AG09309 (cell line): ENCODE results near the gene GATAD2B.

Experiments used
- DNase-seq: peaks from one replicate; pipeline ENCODE4 v3.0.0-alpha.2; 2010; ENCODE audit warnings: low read depth
- H3K4me3 ChIP-seq: 2 replicates; pipeline ENCODE4 v1.5.1; 2011; ENCODE audit warnings: mild to moderate bottlenecking, low read depth, low read length, moderate library complexity; ENCODE audit not compliant: control insufficient read depth
- CTCF ChIP-seq: IDR thresholded peaks from 2 replicates; pipeline ENCODE4 v1.5.1; 2011; ENCODE audit warnings: mild to moderate bottlenecking, low read depth, low read length, inconsistent platforms; ENCODE audit not compliant: insufficient read depth, control insufficient read depth; ENCODE audit errors: missing control alignments

Gene GATAD2B

DNA sequence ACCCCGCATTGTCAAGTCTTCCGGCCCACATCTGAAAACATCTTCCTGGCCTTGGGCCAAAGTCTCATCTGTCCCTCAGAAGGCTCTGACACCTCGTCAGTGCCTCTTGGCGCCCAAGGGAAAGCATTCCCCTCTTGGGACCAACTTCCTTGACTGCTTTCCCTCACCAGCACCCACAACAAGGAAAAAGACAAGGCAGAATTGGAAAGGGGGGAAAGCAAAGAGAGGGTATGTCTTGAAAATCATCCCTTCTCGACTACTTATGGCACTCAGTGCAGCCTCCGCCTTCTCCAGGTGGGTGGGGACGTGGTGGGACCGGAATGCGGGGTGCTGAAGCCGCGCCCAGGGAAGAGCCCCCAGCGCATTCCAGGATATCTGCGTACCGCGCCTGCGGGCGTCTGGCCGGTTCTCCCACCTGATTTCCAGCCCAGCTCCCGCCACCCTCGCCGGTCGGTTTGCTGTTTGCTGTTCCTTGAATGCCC, 41.1 kb upstream of the GATAD2B start:
- no peak for DNase-seq
- peak overlapping the region; percentile 81 for H3K4me3 ChIP-seq
- no peak for TF ChIP-seq CTCF

GRCh38 chr1:153963030-153963849, 40.5 kb upstream of the GATAD2B start, which contains the start of gene SLC39A1:
Gene SLC39A1 (minus strand): TSS chr1:153963537. CDS start chr1:153962715, 822 bp downstream.
- H3K4me3 ChIP-seq: peak within 1 kb of the TSS; percentile 81
- TF ChIP-seq CTCF: no peak
- DNase-seq: peak; percentile 80

GRCh38 chr1:153962088-153963029, 39.6 kb upstream of the GATAD2B start:
- peak overlapping the region; percentile 81 for H3K4me3 ChIP-seq
- TF ChIP-seq CTCF: no peak
- no peak for DNase-seq

GRCh38 chr1:153961421-153961820, 38.6 kb upstream of the GATAD2B start:
- TF ChIP-seq CTCF: no peak
- H3K4me3 ChIP-seq: no peak overlapping the region

DNA sequence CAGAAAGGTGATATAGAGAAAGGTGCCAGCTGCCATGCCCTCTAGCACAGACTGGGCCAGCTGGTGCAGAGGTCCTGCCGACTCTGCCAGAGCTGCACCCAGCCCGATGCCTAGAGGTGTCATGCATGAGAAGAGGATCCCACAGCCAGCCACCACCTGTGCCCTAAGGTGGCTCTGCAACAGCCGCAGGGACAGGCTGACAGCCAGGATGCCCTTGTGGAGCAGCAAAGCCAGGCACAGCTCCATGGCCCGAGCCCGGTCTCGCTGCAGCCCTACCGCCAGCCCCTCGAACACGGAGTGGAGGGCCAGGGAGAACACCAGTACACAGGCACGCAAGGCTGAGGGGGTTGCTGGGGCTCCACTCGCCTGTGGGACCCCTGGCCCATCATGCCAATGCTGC, 37.4 kb upstream of the GATAD2B start:
- TF ChIP-seq CTCF: no peak
- DNase-seq: no peak
- no peak overlapping the region for H3K4me3 ChIP-seq

More at GRCh38 chr1:153961421-153961820, 38.6 kb upstream of the GATAD2B start:
- DNase-seq: no peak

DNA sequence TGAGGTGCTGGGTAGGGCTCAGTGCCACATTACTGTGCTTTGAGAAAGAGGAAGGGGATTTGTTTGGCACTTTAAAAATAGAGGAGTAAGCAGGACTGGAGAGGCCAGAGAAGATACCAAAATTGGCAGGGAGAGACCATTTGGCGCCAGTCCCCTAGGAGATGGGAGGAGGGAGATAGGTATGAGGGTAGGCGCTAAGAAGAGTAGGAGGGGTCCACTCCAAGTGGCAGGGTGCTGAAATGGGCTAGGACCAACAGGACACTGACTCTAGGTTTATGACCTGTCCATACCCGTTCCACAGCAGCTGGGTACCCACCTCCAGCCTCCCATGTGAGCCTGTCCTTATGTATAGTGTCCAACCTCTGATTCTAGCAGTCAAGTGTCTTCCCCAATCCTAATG, 36.7 kb upstream of the GATAD2B start:
- H3K4me3 ChIP-seq: no peak overlapping the region
- no peak for DNase-seq
- no peak for TF ChIP-seq CTCF
